KMS-11 (cell line): ENCODE results near the gene A4GALT.

Experiments
- H2AFZ ChIP-seq: fragments of 200-600 bp; sonication (generic); 2 replicates; pipeline ENCODE4 v1.6.1; 2016; ENCODE audit warnings: antibody characterized with exemption, mixed run types, low read depth
- H3K27ac ChIP-seq: fragments of 200-600 bp; sonication (generic); 2 replicates; pipeline ENCODE4 v1.6.1; 2016; ENCODE audit warnings: mild to moderate bottlenecking, mixed run types
- H3K27me3 ChIP-seq: fragments of 200-600 bp; sonication (generic); 2 replicates; pipeline ENCODE4 v1.6.1; 2017; ENCODE audit warnings: mild to moderate bottlenecking, low read depth, mixed run types, moderate library complexity; ENCODE audit not compliant: insufficient read depth
- H3K36me3 ChIP-seq: fragments of 200-600 bp; sonication (generic); 2 replicates; pipeline ENCODE4 v1.6.1; 2017; ENCODE audit warnings: mild to moderate bottlenecking, mixed run types; ENCODE audit not compliant: insufficient read depth
- H3K4me1 ChIP-seq: fragments of 200-600 bp; sonication (generic); 2 replicates; pipeline ENCODE4 v1.6.1; 2016; ENCODE audit warnings: mild to moderate bottlenecking, low read depth, mixed run types; ENCODE audit not compliant: poor library complexity, severe bottlenecking
- H3K4me2 ChIP-seq: fragments of 200-600 bp; sonication (generic); 2 replicates; pipeline ENCODE4 v1.7.0; 2016; ENCODE audit warnings: mild to moderate bottlenecking, mixed run types
- H3K4me3 ChIP-seq: fragments of 200-600 bp; sonication (generic); IDR thresholded peaks from 2 replicates; pipeline ENCODE4 v1.6.1; 2017; ENCODE audit warnings: low read depth, low read length, mixed read lengths; ENCODE audit not compliant: insufficient read depth
- H3K79me2 ChIP-seq: fragments of 200-600 bp; sonication (generic); 2 replicates; pipeline ENCODE4 v1.6.1; 2016; ENCODE audit warnings: low read depth, mixed run types; ENCODE audit not compliant: insufficient read depth
- H3K9ac ChIP-seq: fragments of 200-600 bp; sonication (generic); 2 replicates; pipeline ENCODE4 v1.6.1; 2016; ENCODE audit warnings: mild to moderate bottlenecking, mixed run types
- H4K20me1 ChIP-seq: fragments of 200-600 bp; sonication (generic); 2 replicates; pipeline ENCODE4 v1.6.1; 2016; ENCODE audit warnings: mild to moderate bottlenecking, mixed run types; ENCODE audit not compliant: insufficient read depth
- CTCF ChIP-seq: fragments of 200-600 bp; sonication (generic); conservative IDR thresholded peaks from 2 replicates; pipeline ENCODE4 v1.6.1; 2017; ENCODE audit warnings: low read depth, mild to moderate bottlenecking, antibody characterized with exemption, low read length, moderate library complexity, mixed read lengths

Gene A4GALT

GRCh38 chr22:42716649-42717127 is 4.0 kb downstream of the A4GALT start:
- Histone ChIP-seq H3K4me2 (peak overlapping the region; percentile 28), H3K79me2 (no peaks in the 10 kb centered on the region), H3K9ac (peak overlapping the region; percentile 18; the same call in 1 of the 2 replicates), H2AFZ (peak overlapping the region; percentile 26; the same call in 1 of the 2 replicates), H3K4me1 (peaks cover 23% of the 10 kb centered on the region), H3K36me3 (no peaks in the 10 kb centered on the region), H4K20me1 (no peaks in the 10 kb centered on the region), H3K4me3 (no peak overlapping the region), H3K27ac (peak overlapping the region; percentile 59), H3K27me3 (peaks cover 16% of the 10 kb centered on the region)
- TF ChIP-seq CTCF: no peak

GRCh38 chr22:42716221-42716620 is 4.4 kb downstream of the A4GALT start:
- Histone ChIP-seq H3K27me3 (peaks cover 11% of the 10 kb centered on the region), H3K4me1 (peaks cover 23% of the 10 kb centered on the region), H3K36me3 (no peaks in the 10 kb centered on the region), H4K20me1 (no peaks in the 10 kb centered on the region), H3K9ac (peak overlapping the region; percentile 18; the same call in 1 of the 2 replicates), H3K4me3 (no peak overlapping the region), H3K79me2 (no peaks in the 10 kb centered on the region), H3K4me2 (peak overlapping the region; percentile 28), H3K27ac (peak overlapping the region; percentile 59), H2AFZ (peak overlapping the region; percentile 26; the same call in 1 of the 2 replicates)
- no peak for TF ChIP-seq CTCF

GRCh38 chr22:42714768-42715390 is 5.8 kb downstream of the A4GALT start:
- peaks cover 23% of the 10 kb centered on the region for H3K4me1 ChIP-seq
- H3K79me2 ChIP-seq: no peaks in the 10 kb centered on the region

GRCh38 chr22:42714308-42714707 is 6.4 kb downstream of the A4GALT start:
- TF ChIP-seq CTCF: no peak
- Histone ChIP-seq H3K9ac (no peak overlapping the region), H3K4me2 (no peak overlapping the region), H3K4me1 (peaks cover 23% of the 10 kb centered on the region), H4K20me1 (no peaks in the 10 kb centered on the region), H3K27me3 (no peaks in the 10 kb centered on the region), H2AFZ (no peak overlapping the region), H3K36me3 (no peaks in the 10 kb centered on the region), H3K79me2 (no peaks in the 10 kb centered on the region), H3K4me3 (no peak overlapping the region), H3K27ac (no peak overlapping the region)

More at GRCh38 chr22:42714768-42715390, 5.8 kb downstream of the A4GALT start:
- Histone ChIP-seq H3K27me3 (peaks cover 3% of the 10 kb centered on the region; the same call in 1 of the 2 replicates), H3K36me3 (no peaks in the 10 kb centered on the region), H4K20me1 (no peaks in the 10 kb centered on the region), H3K9ac (no peak overlapping the region), H3K27ac (no peak overlapping the region), H2AFZ (no peak overlapping the region), H3K4me3 (no peak overlapping the region), H3K4me2 (no peak overlapping the region)
- TF ChIP-seq CTCF: no peak
